ENCODE results near the gene RHBDD1.
A peak's percentile ranks its signal among the peaks of the same experiment; 100 is the strongest.

The RHBDD1 gene, protein sequence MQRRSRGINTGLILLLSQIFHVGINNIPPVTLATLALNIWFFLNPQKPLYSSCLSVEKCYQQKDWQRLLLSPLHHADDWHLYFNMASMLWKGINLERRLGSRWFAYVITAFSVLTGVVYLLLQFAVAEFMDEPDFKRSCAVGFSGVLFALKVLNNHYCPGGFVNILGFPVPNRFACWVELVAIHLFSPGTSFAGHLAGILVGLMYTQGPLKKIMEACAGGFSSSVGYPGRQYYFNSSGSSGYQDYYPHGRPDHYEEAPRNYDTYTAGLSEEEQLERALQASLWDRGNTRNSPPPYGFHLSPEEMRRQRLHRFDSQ

DNA sequence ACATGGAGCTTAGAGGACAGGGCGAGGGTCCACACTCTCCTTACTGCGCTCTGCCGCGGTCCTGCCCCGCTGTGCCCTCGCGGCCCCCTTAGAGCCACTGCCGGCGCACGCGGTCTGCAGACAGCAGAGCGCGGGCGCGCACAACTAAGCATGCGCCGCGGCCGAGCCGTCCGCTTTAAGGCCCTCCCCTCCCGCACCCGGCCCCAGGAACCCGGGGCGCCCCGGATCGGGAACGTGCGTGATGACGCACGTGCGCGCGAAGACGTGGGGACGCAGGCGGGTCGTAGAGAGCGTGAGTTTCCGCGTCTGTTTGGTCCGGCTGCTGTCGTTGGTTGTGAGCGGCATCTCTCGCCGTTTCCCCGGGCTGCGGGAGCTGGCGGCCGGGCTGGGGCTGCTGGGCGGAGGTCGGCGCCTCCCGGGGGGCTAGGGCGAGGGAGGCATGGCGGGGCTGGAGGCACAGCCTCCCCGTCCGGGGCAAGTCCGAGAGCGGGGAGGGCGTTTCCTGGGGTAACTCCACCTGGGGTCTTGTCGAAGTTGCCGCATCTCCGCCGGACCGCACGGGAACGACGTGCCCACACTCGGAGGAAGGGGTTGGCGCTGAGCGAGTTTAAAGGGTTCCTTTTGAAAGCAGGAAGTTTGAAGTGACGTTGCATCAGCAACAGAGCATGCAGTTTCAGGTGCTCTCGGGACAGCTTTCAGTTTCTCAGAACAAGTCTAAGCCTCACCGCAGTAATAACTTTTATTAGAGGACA, at the start of gene RHBDD1:
Gene RHBDD1 (plus strand): TSS at position 259 of the 752 bp plus-strand sequence. CDS start 28,640 bp downstream, outside the sequence.
- peak; percentile 95 for DNase-seq (ENCODE audit: low spot score)

DNA sequence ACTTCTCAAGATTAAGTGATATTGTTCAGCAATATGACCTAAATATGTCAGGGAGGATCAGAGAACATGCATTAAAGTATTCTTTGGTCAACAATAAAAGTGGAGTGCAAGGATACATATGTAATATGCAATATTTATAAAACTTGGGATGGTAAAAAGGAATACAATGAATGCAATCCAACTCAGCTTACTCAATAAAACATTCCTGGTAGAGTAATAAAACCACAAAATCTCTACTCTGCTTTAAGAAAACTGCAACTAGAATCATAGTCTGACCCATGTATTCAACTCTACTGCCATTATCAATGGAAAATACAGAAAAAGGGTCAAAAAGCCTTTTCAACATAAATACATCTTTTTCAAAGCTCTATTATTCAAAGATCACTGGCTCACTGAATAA, 47.8 kb upstream of the RHBDD1 start:
- DNase-seq (ENCODE audit: low spot score), result no peak

DNA sequence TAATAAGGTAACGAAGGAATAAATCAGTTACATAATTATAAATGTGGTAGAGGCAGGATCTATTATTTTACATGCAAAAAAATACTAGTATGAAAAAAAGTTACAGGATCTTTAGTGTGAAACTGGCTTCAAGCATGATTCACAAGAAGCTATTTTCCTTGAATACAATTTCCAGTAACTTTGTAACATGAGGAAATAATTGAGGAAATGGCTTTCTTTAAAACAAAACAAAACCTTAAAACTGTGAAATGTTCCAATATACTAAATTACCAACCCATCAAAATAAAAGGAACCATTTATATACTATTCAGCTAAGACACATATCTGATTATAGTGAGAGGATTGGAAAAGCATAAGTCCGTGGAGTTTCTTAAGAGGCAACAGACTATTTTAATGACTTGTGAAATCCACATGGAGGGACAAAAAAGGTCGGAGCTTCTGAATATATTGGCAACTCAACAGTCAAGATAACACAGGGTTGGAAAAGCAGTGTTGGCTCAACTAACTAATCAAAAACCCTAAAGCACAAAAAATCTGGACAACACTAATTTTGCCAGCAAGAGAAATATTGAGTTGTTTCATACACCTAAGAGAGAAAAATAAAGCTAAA, 46.9 kb upstream of the RHBDD1 start:
- DNase-seq (ENCODE audit: low spot score), result no peak

GRCh38 chr2:226790011-226790410, 45.8 kb upstream of the RHBDD1 start:
- no peak for DNase-seq (ENCODE audit: low spot score)

DNA sequence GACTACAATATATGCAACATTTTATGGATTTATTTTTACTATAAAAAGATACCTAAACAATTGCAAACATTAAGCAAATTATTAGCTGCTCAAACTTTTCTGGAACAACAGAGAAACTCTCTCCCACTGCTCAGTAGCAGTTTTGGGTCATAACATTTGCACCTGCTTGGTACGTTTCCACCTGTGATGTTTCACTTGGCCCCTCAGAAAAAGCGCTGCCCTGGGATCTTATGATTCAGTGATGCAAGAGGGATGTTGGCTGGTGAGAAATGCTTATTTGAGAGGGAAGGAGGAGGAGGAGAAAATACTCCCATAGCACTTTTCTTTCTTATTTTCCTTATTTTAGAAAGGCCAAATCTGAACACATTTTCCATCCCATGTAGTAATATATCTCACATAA, 45.4 kb upstream of the RHBDD1 start:
- DNase-seq (ENCODE audit: low spot score), result no peak

DNA sequence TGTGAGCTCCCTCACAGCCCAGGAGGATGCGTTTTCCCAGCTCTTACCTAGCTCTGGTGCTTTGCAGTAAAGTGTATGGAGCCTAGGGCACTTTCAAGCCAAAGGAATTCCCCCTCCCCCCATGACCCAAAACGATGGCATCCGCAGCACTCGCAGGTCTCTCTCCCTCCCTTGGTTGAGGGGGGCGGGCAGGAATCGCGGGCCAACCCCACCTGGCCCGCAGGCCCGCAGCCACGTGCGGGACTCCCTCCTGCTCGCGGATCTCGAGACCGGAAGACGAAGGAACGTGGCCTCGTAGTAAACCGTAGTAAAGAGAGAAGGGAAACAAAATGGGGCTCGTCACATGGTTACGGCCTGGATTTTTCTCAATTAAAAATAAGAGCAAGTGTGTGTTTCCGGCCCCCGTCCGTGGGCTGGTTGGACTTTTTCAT, 44.8 kb upstream of the RHBDD1 start:
- peak; percentile 70 for DNase-seq (ENCODE audit: low spot score)

- peak; percentile 92 for DNase-seq (ENCODE audit: low spot score)
Observed at GRCh38 chr2:226791487-226792081, 44.3 kb upstream of the RHBDD1 start.

GRCh38 chr2:226792155-226792881, 43.5 kb upstream of the RHBDD1 start:
- DNase-seq (ENCODE audit: low spot score), result peak; percentile 5

DNA sequence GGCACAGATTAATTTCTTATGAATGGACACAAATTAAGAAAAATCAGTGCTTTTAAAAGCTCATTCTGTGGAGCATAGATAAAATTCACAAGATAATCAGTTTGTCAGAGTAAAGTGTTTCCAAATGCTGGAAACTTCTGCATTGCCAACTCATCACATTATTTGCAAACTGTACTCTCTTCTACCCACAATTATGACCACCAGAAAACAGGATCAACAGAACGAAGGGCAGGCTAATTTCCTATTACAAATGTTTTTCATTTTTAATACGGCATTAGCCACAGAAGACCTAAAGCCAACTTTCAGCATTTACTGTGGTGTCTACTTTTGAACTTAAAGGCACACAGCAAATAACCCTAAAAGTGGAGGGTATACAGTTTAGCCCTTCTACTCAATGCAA, 42.2 kb upstream of the RHBDD1 start:
- no peak for DNase-seq (ENCODE audit: low spot score)

DNA sequence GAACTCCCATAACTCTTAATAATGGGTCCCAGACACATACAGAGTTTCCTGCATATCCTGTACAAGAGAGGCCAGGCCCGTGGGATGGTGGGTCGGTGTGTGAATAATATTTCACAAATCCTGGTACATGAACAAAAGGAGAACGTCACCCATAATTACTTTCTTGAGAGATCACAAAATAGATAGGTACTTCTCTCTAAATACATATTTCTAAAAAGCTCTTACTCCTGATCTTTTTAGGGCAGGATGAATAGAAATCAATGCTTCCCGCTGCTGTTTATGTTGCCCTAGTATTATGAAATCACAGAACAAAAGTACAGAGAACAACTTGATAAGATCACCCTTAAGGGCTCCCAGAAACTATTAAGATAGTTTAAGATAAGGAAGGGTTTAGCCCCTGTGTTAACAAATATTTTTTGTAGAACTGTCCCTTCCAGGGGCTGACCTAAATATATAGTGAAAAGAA, 41.6 kb upstream of the RHBDD1 start:
- no peak for DNase-seq (ENCODE audit: low spot score)

DNA sequence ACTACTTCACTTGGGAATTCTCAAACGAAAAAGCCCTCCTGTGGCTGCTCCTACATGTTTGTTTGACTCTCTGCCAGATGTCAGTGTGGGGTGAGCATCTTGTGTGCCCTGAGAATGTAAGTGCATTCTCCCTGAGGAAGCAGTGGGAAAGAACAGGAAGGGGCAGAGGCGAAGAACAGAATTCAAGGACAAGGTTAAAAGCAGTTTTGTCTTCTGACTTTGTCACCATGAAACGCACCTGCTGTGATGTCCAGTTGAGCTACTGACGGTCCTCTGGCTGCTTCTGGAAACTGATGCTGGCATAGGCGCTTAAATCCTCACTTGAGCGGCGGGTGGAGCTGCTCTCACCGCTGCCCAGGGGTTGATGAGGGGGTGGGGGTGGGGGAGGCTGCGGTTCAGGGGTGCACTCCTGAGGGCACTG, 41.1 kb upstream of the RHBDD1 start:
- peak; percentile 6 for DNase-seq (ENCODE audit: low spot score)

GRCh38 chr2:226795281-226796011, 40.4 kb upstream of the RHBDD1 start:
- DNase-seq (ENCODE audit: low spot score), result peak; percentile 7

- DNase-seq (ENCODE audit: low spot score), result no peak
Observed at GRCh38 chr2:226796012-226796839, 39.6 kb upstream of the RHBDD1 start.

- peak; percentile 55 for DNase-seq (ENCODE audit: low spot score)
Observed at GRCh38 chr2:226796840-226797288, 39.0 kb upstream of the RHBDD1 start.

GRCh38 chr2:226797289-226797988, 38.4 kb upstream of the RHBDD1 start:
- DNase-seq (ENCODE audit: low spot score), result no peak

- no peak for DNase-seq (ENCODE audit: low spot score)
Observed at GRCh38 chr2:226797989-226798421, 37.8 kb upstream of the RHBDD1 start.

- peak; percentile 73 for DNase-seq (ENCODE audit: low spot score)
Observed at GRCh38 chr2:226798422-226799210, 37.2 kb upstream of the RHBDD1 start.

DNA sequence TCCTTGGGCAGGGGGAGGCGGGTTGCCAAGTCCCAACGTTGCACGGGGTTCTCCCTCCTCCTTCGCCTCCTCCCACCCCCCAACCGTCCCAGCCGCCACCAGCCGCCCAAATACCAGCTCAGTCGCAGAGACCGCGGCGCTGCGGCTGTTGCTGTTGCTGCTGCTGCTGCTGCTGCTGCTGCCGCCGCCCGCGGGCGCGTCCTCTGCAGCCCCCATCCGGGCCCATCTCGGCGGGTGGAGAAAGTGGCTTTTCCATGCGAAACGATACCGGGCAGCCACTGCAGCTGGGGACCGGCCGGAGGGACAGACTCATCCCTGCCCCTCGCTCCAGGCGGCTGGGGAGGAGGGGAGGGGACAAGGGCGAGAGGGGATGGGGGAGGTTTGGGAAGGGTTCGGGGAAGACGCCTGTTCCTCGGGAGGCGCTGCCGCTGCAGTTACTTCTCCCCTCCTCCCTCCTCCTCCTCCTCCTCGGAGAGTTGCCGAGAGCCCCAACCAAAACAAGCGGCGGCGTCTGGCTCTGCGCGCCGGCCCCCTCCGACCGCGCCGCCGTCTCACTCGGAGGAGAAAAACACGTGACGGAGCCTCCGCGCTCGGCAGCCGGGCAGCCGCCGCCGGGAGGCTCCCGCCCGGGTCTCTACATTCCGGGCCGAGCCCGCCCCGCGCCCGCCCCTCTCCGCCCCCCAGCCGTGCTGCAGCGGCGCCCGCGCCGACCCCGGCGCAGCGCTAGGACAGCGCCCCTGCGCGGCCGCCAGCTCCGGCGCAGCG, 36.5 kb upstream of the RHBDD1 start, which contains the start of gene IRS1:
Gene IRS1 (minus strand): TSS at position 610 of the 765 bp plus-strand sequence. CDS start 1,082 bp downstream, outside the sequence.
- peak; percentile 61 for DNase-seq (ENCODE audit: low spot score)
